HepG2 (cell line): ENCODE results near the gene PACS2. TPM values are rescaled to one million over a fixed set of nuclear protein-coding genes. Genes with fewer than 3 reads are reported as not detected.

Experiments
- E2F5 ChIP-seq: sonication (generic); formaldehyde crosslinking; conservative IDR thresholded peaks from 2 replicates; pipeline ENCODE4 v1.4.0; 2020; ENCODE audit warnings: missing genetic modification reagents
- GRHL1 ChIP-seq: sonication (generic); formaldehyde crosslinking; conservative IDR thresholded peaks from 2 replicates; pipeline ENCODE4 v1.8.0; 2022; ENCODE audit warnings: missing genetic modification reagents
- HOMEZ ChIP-seq: IDR thresholded peaks from 2 replicates; pipeline ENCODE4 v1.6.1; 2016; ENCODE audit warnings: low read depth
- KDM1A ChIP-seq: IDR thresholded peaks from 2 replicates; pipeline ENCODE4 v1.6.1; 2016; ENCODE audit warnings: missing compliant biosample characterization
- MBD4 ChIP-seq: IDR thresholded peaks from 2 replicates; pipeline ENCODE4 v1.6.1; 2012; ENCODE audit warnings: low read length, inconsistent platforms, borderline replicate concordance
- MTA3 ChIP-seq: sonication (generic); formaldehyde crosslinking; IDR thresholded peaks from 2 replicates; pipeline ENCODE4 v1.4.0; 2020; ENCODE audit warnings: missing genetic modification reagents
- MYPOP ChIP-seq: sonication (generic); formaldehyde crosslinking; IDR thresholded peaks from 2 replicates; pipeline ENCODE4 v1.8.1; 2023; ENCODE audit warnings: mild to moderate bottlenecking, moderate library complexity, missing genetic modification reagents
- SCMH1 ChIP-seq: sonication (generic); formaldehyde crosslinking; IDR thresholded peaks from 2 replicates; pipeline ENCODE4 v1.9.0; 2021; ENCODE audit warnings: missing genetic modification reagents, mild to moderate bottlenecking, borderline replicate concordance
- SUZ12 ChIP-seq: fragments of 150-350 bp; IDR thresholded peaks from 2 replicates; pipeline ENCODE4 v1.6.1; 2014; ENCODE audit warnings: low read depth, low read length
- ZFP1 ChIP-seq: IDR thresholded peaks from 2 replicates; pipeline ENCODE4 v1.6.1; 2016
- ZKSCAN1 ChIP-seq: fragments of 150-350 bp; IDR thresholded peaks from 2 replicates; pipeline ENCODE4 v1.6.1; 2014; ENCODE audit warnings: low read length
- ZNF567 ChIP-seq: sonication (generic); formaldehyde crosslinking; IDR thresholded peaks from 2 replicates; pipeline ENCODE4 v1.8.1; 2023; ENCODE audit warnings: mild to moderate bottlenecking, missing genetic modification reagents, borderline replicate concordance
- ZNF646 ChIP-seq: sonication (generic); formaldehyde crosslinking; IDR thresholded peaks from 2 replicates; pipeline ENCODE4 v1.9.0; 2021; ENCODE audit warnings: mild to moderate bottlenecking, missing genetic modification reagents
- ZNF652 ChIP-seq: IDR thresholded peaks from 2 replicates; pipeline ENCODE4 v1.6.1; 2016; ENCODE audit warnings: low read depth, borderline replicate concordance
- ZSCAN5A ChIP-seq: sonication (generic); formaldehyde crosslinking; IDR thresholded peaks from 2 replicates; pipeline ENCODE4 v1.8.0; 2022; ENCODE audit warnings: mild to moderate bottlenecking, missing genetic modification reagents, borderline replicate concordance
- polyA plus RNA-seq, 8 experiments: library from polyadenylated mRNA; depleted of rRNA in 3 of 8; stranded (reverse) in 7 of 8; unstranded in 1 of 8; fragments of >200 nt; fragmentation: Illumina TruSeq in 4 of 8; extraction: Trizol in 4 of 8; gene quantifications; 2 replicates each; pipeline versions ENCODE4 v1.2.1 to v1.2.3, GENCODE V29; 2011 to 2016; ENCODE audit warnings: low read depth in 4 of 8, missing spikeins in 1 of 8, mixed read lengths in 1 of 8; ENCODE audit not compliant: insufficient read depth in 1 of 8
- total RNA-seq, 5 experiments: library from RNA; depleted of rRNA; stranded (reverse); fragments of >200 nt; fragmentation: Illumina TruSeq; extraction: Trizol; gene quantifications; 2 replicates each; pipeline ENCODE4 v1.2.3, GENCODE V29; 2016; ENCODE audit warnings: low read depth in 1 of 5

Gene PACS2
- total and polyA plus RNA-seq, 2 of the 13 experiments (the other 11 are each of a cell fraction or from before 2014, with no cell fraction given) = 23.6 to 27.6 TPM

- TF ChIP-seq ZNF567 (CRISPR knock-in tag) (no peak), ZFP1 (CRISPR knock-in tag) (peak; percentile 51; the same call in 1 of the 2 replicates), ZNF652 (CRISPR knock-in tag) (no peak), MYPOP (no peak; the same call in 1 of the 2 replicates), MTA3 (CRISPR knock-in tag) (no peak), ZKSCAN1 (no peak), KDM1A (CRISPR knock-in tag) (0 out of 2 replicates have a peak, but pooled peaks have one; percentile 12), MBD4 (no peak), ZNF646 (CRISPR knock-in tag) (no peak), E2F5 (CRISPR knock-in tag) (0 out of 2 replicates have a peak, but pooled peaks have one; percentile 29), ZSCAN5A (CRISPR knock-in tag) (peak; percentile 85), GRHL1 (CRISPR knock-in tag) (no peak), SCMH1 (CRISPR knock-in tag) (no peak), SUZ12 (no peak), HOMEZ (no peak)
These were observed 104.9 kb downstream of the PACS2 start, which contains the start of gene MTA1 (continued) for GRCh38 chr14:105419195-105420091.
